IPS-15b (cell line): ENCODE measurements around the gene FZR1.

Source experiments
- H3K27me3 ChIP-seq: one replicate; pipeline ENCODE4 v1.6.1; 2013; ENCODE audit warnings: low read length; ENCODE audit not compliant: control insufficient read depth, insufficient read depth
- H3K36me3 ChIP-seq: one replicate; pipeline ENCODE4 v1.6.1; 2013; ENCODE audit warnings: low read length; ENCODE audit not compliant: control insufficient read depth, insufficient read depth
- H3K4me1 ChIP-seq: one replicate; pipeline ENCODE4 v1.6.1; 2013; ENCODE audit warnings: mild to moderate bottlenecking, low read length; ENCODE audit not compliant: control insufficient read depth, insufficient read depth
- H3K4me3 ChIP-seq: one replicate; pipeline ENCODE4 v1.5.1; 2013; ENCODE audit warnings: low read depth, low read length
- H3K9ac ChIP-seq: one replicate; pipeline ENCODE4 v1.6.1; 2013; ENCODE audit warnings: low read depth, mild to moderate bottlenecking, low read length
- H3K9me3 ChIP-seq: one replicate; pipeline ENCODE4 v1.6.1; 2013; ENCODE audit warnings: mild to moderate bottlenecking, low read length; ENCODE audit not compliant: control insufficient read depth, insufficient read depth

Gene FZR1

GRCh38 chr19:3505598-3506383, at the start of gene FZR1:
TSS of gene FZR1 (plus strand) at chr19:3506311. CDS start at chr19:3522990, 16,679 bp downstream.
- H3K4me1 ChIP-seq: peaks cover 2% of the 10 kb centered on the region
- peak within 1 kb of the TSS; percentile 79 for H3K9ac ChIP-seq

DNA sequence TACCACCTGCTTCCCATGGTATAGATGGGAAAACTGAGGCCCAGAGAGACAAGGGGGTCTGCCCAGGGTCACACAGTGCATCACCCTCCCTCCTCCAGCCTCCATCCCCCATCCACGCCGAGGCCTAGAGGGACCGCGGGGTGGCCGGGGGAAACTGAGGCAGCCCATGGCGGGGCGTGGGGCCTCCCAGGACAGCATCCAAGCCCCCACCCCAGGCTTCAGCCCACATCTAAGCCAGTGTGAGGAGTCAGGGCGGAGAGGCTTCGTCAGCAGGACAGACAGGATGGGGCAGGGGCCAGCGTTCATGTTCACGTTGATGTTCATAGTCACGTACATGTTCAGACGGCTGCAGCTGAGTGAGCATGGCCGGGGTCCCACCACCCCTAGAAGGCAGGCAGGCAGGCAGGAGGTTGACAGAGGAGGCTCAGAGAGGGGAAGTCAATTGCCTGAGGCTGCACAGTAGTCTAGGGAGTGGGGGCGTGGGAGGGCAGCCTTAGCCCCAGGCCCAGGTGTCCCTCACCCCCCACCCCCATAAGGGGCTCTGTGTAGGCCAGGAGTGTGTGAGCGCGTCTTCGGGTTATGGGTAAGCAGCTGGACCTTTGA, 49.1 kb upstream of the FZR1 start:
- H3K27me3 ChIP-seq: peaks cover 34% of the 10 kb centered on the region
- no peaks in the 10 kb centered on the region for H3K36me3 ChIP-seq
- no peaks in the 10 kb centered on the region for H3K4me1 ChIP-seq
- no peaks in the 10 kb centered on the region for H3K9me3 ChIP-seq
- H3K9ac ChIP-seq: no peak overlapping the region
- H3K4me3 ChIP-seq: peak overlapping the region; percentile 13

More at GRCh38 chr19:3505598-3506383, at the start of gene FZR1:
- Histone ChIP-seq H3K27me3 (no peaks in the 10 kb centered on the region), H3K36me3 (peaks cover 6% of the 10 kb centered on the region), H3K4me3 (peak within 1 kb of the TSS; percentile 94), H3K9me3 (no peaks in the 10 kb centered on the region)

DNA sequence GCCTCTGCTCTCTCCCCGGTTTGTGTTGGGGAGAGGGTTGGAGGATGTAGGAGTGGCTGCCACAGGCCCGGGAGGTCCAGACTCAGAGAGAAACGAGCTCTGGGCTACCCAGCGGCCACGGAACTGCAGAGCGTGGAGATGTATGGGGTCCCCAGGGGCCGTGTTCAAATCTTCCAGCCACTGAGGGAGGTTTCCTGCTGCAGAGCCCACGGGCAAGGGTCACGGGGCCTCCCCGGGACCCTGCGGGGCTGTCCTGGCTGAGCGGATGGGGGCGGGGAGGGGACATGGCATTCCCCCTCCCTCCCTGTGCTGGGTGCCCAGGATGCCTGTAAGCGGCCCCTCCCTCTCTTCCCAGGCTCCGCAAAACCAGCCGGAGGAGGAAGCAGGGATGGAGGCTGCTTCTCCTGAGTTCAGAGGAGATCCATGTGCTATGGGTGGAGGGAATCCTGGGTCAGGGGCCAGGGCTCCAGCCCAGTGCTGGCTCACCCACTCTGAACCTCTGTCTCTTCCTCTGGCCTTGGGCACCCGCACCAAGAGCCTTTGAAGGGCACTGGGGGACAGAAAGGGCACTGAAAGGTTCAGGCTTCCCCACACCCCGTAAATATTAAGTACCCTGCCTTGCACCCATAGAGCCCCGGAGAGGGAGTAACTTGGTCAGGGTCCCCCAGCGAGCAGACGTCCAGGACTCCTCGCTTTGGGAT, 48.4 kb upstream of the FZR1 start:
- Histone ChIP-seq H3K36me3 (no peaks in the 10 kb centered on the region), H3K4me1 (no peaks in the 10 kb centered on the region), H3K27me3 (peaks cover 41% of the 10 kb centered on the region), H3K9me3 (no peaks in the 10 kb centered on the region), H3K4me3 (peak overlapping the region; percentile 13), H3K9ac (no peak overlapping the region)

DNA sequence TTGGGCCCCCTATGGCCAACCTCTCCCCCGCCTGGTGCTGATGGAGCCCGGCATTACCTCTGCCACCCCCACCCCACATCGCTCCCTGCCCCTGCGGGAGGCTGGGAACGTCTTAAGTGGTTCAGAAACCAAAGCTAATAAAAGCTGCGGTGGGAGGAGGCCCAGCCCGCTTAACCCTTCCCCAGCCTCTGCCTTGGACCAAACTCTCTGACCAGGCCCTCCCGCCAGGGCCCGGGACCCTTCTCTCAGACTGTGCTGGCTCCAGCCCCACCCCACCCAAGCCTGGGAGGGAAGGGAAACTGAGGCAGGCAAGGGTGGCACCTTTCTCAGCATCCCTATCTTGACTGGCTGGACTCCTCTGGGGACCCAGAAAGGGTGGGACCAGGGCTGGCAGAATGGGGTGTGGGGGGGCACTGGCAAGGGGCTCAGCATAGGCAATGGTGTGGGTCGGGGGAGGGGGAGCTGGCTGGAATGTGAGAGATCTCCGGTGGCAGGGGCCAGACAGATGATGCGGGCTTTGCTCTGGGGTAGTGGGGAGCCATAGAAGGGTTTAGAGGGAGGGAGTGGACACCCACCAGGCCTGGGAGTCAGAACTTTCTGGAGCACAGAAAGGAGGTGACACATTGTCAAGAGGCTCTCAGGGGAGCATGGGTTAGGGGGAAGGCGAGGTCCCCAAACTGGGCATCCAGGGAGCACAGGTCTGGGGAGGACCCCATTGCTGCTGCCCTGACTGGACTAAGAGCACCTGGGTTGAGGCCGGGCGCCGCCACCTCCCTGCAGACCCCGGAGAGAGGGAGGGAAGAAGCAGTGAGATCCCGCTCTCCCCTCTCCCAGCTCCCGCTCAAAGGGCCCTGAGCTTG, 47.7 kb upstream of the FZR1 start:
- Histone ChIP-seq H3K4me3 (peak overlapping the region; percentile 37), H3K27me3 (peaks cover 48% of the 10 kb centered on the region), H3K36me3 (no peaks in the 10 kb centered on the region), H3K9me3 (no peaks in the 10 kb centered on the region), H3K9ac (no peak overlapping the region), H3K4me1 (no peaks in the 10 kb centered on the region)

DNA sequence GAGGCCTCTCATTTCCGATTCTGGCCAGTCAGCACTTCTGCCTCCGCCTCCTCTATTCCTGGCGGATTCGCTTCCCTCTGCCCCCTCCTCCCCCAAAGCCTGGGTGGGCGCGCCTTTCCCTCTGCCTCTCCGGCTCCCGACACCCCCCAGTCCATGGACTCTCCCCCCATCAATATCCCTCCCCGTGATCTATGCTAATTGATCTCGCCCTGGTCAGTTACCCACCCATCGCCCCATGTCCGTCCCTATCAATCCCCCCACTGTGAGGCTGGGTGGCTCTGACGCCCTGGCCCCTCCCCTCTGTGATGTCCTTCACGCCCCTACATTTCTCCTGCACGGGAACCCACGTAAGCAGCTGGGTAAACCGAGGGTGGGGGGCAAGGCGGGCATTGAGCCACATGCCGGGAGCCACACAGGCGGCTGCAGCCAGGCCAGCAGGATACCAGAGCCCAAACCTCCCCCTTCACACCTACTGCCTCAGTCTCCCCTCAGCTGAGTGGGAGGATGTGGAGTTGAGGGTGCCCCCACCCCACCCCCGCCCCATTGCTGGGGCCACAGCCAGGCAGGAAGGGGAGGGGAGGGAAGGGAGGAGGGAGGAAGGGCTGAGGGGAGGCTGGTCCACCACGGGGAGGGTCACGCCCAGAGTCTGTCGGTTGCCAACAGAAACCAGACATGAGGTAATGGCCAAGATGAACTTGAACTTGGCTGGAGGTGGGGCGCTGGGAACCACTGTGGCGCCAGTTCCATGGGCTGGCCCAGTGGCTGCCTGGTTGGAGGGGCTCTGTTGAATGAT, 46.8 kb upstream of the FZR1 start:
- Histone ChIP-seq H3K36me3 (no peaks in the 10 kb centered on the region), H3K9ac (no peak overlapping the region), H3K4me3 (peak overlapping the region; percentile 37)

DNA sequence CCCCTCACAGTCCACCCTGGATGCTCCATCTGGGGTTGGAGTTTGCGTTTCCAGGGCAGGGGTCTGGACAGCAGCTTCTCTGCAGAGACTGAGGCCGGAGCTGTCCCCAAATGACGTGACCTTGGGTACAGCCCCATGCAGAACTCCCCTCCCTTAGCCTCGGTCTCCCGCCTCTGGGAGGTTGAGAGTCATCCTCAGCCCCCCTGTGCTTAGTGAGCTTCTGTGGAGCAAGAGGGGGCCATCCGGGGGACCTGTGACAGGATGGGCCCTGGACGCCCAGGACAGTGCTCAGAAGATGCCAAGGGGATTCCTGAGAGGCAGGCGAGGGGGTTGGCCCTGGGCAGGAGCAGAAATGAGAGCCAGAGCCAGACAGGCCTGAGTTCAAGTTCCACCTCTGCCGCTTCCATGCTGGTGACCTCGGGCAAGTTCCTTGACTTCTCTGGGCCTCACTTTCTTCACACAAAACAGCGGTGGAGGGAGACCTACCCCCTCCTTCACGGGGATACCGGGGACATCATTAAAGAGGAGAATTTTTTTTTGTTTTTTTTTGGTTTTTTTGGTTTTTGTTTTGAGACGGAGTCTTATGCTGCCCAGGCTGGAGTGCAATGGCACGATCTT, 46.0 kb upstream of the FZR1 start:
- peaks cover 53% of the 10 kb centered on the region for H3K27me3 ChIP-seq
- H3K36me3 ChIP-seq: no peaks in the 10 kb centered on the region
- H3K9me3 ChIP-seq: no peaks in the 10 kb centered on the region
- no peaks in the 10 kb centered on the region for H3K4me1 ChIP-seq
- no peak overlapping the region for H3K4me3 ChIP-seq
- no peak overlapping the region for H3K9ac ChIP-seq

More for the DNA sequence above, 46.8 kb upstream of the FZR1 start:
- H3K9me3 ChIP-seq: no peaks in the 10 kb centered on the region
- peaks cover 51% of the 10 kb centered on the region for H3K27me3 ChIP-seq
- H3K4me1 ChIP-seq: no peaks in the 10 kb centered on the region

- Histone ChIP-seq H3K9ac (no peak overlapping the region), H3K4me1 (no peaks in the 10 kb centered on the region), H3K4me3 (peak overlapping the region; percentile 43), H3K27me3 (peaks cover 54% of the 10 kb centered on the region), H3K9me3 (no peaks in the 10 kb centered on the region), H3K36me3 (no peaks in the 10 kb centered on the region)
These were observed 43.0 kb upstream of the FZR1 start for GRCh38 chr19:3462991-3463713.

- Histone ChIP-seq H3K27me3 (peaks cover 48% of the 10 kb centered on the region), H3K36me3 (no peaks in the 10 kb centered on the region), H3K9me3 (no peaks in the 10 kb centered on the region), H3K4me3 (peak overlapping the region; percentile 43), H3K4me1 (no peaks in the 10 kb centered on the region), H3K9ac (no peak overlapping the region)
These were observed 42.2 kb upstream of the FZR1 start for GRCh38 chr19:3463714-3464586.

DNA sequence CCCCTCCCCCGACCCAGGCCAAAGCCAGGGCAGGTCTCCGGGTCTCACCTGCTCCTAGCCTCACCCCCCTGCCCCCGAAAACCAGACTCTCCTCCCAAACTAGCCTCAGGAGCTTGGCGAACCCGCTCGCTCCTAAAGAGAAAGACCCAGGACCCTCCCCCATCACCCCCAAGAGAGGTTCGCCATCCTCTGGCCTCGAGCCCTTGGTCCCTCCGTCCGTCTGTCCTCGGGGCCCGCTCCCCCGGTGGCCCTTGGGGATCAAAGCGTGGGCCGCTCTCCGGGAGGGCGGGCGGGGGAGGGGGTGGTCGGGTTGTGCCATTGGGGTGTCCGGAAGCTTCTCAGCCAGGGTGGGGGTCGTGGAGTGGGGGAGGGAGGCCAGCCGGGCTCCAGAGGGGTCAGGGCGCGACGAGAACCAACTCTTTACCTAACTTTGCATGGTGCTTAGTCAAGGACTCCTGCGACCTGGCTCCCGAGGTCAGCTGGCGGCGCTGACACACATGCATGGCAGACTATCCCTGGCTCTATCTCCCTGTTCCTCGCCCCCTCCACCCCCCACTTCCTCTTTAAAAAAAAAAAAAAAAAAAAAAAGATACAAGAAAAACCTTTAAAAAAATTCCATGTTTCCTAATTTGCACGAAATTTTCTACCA, 41.4 kb upstream of the FZR1 start:
- H3K9me3 ChIP-seq: no peaks in the 10 kb centered on the region
- H3K36me3 ChIP-seq: no peaks in the 10 kb centered on the region
- no peak overlapping the region for H3K9ac ChIP-seq
- peaks cover 54% of the 10 kb centered on the region for H3K27me3 ChIP-seq
- H3K4me1 ChIP-seq: no peaks in the 10 kb centered on the region
- peak overlapping the region; percentile 37 for H3K4me3 ChIP-seq
